Osteoblast (primary cell): ENCODE results near the gene RPS14. TPM values are rescaled to one million over a fixed set of nuclear protein-coding genes. Genes with fewer than 3 reads are reported as not detected.

Source experiments
- DNase-seq: peaks from one replicate; pipeline ENCODE4 v3.0.0; 2011; ENCODE audit warnings: low spot score, mixed read lengths; ENCODE audit not compliant: insufficient read length; ENCODE audit errors: missing footprints
- H2AFZ ChIP-seq: 2 replicates; pipeline ENCODE4 v1.6.0; 2011; ENCODE audit warnings: mild to moderate bottlenecking, low read length
- H3K27ac ChIP-seq: 2 replicates; pipeline ENCODE4 v1.5.1; 2011; ENCODE audit warnings: mild to moderate bottlenecking, low read depth, low read length, moderate library complexity
- H3K27me3 ChIP-seq: 2 replicates; pipeline ENCODE4 v1.6.0; 2012; ENCODE audit warnings: mild to moderate bottlenecking, control low read depth, inconsistent platforms, low read length, moderate library complexity; ENCODE audit not compliant: insufficient read depth
- H3K36me3 ChIP-seq: 2 replicates; pipeline ENCODE4 v1.5.1; 2011; ENCODE audit warnings: mild to moderate bottlenecking, low read length, control low read depth, moderate library complexity; ENCODE audit not compliant: insufficient read depth
- H3K4me1 ChIP-seq: 2 replicates; pipeline ENCODE4 v1.5.1; 2011; ENCODE audit warnings: mild to moderate bottlenecking, low read length, control low read depth, moderate library complexity; ENCODE audit not compliant: insufficient read depth
- H3K4me2 ChIP-seq: 2 replicates; pipeline ENCODE4 v1.6.0; 2011; ENCODE audit warnings: mild to moderate bottlenecking, low read length; ENCODE audit not compliant: insufficient read depth
- H3K4me3 ChIP-seq: fragments of 200-600 bp; sonication (generic); 3 replicates; pipeline ENCODE4 v1.5.1; 2012; ENCODE audit warnings: mild to moderate bottlenecking, low read length, inconsistent platforms; ENCODE audit not compliant: insufficient read depth
- H3K79me2 ChIP-seq: 2 replicates; pipeline ENCODE4 v1.6.0; 2012; ENCODE audit warnings: mild to moderate bottlenecking, low read length, control low read depth, inconsistent platforms; ENCODE audit not compliant: insufficient read depth
- H3K9me3 ChIP-seq: 2 replicates; pipeline ENCODE4 v1.5.1; 2011; ENCODE audit warnings: low read depth, low read length, control low read depth
- H4K20me1 ChIP-seq: 2 replicates; pipeline ENCODE4 v1.6.0; 2012; ENCODE audit warnings: mild to moderate bottlenecking, low read length, control low read depth; ENCODE audit not compliant: insufficient read depth
- CTCF ChIP-seq: IDR thresholded peaks from 2 replicates; pipeline ENCODE4 v1.5.1; 2011; ENCODE audit warnings: mild to moderate bottlenecking, low read depth, low read length, moderate library complexity; ENCODE audit errors: extremely low read depth
- total RNA-seq: library from RNA; depleted of rRNA; stranded (reverse); fragments of >200 nt; gene quantifications from 2 replicates; pipeline ENCODE4 v1.2.3, GENCODE V29; 2012

The RPS14 gene
- total RNA-seq, 1 donor, result 1,720 TPM

- Histone ChIP-seq H3K4me3 (no peak overlapping the region), H4K20me1 (no peaks in the 10 kb centered on the region), H2AFZ (peak overlapping the region; percentile 39), H3K4me1 (peaks cover 8% of the 10 kb centered on the region), H3K36me3 (no peaks in the 10 kb centered on the region), H3K27ac (peak overlapping the region; percentile 29), H3K79me2 (no peaks in the 10 kb centered on the region), H3K9me3 (no peaks in the 10 kb centered on the region), H3K4me2 (peak overlapping the region; percentile 46), H3K27me3 (no peaks in the 10 kb centered on the region)
- peak; percentile 90 for DNase-seq
- TF ChIP-seq CTCF, result no peak
Measured at GRCh38 chr5:150410524-150411244, 38.9 kb downstream of the RPS14 start.

GRCh38 chr5:150409638-150410523 is 39.7 kb downstream of the RPS14 start:
- no peaks in the 10 kb centered on the region for H3K27me3 ChIP-seq
- no peaks in the 10 kb centered on the region for H3K9me3 ChIP-seq
- H3K36me3 ChIP-seq, result no peaks in the 10 kb centered on the region
- H3K4me3 ChIP-seq, result peak overlapping the region; percentile 16
- peak; percentile 99 for DNase-seq
- peak overlapping the region; percentile 20 for H3K27ac ChIP-seq
- H4K20me1 ChIP-seq, result no peaks in the 10 kb centered on the region
- H2AFZ ChIP-seq, result no peak overlapping the region
- H3K4me2 ChIP-seq, result peak overlapping the region; percentile 46
- H3K79me2 ChIP-seq, result no peaks in the 10 kb centered on the region
- H3K4me1 ChIP-seq, result peaks cover 8% of the 10 kb centered on the region
- no peak for TF ChIP-seq CTCF

- no peaks in the 10 kb centered on the region for H3K79me2 ChIP-seq
- no peak overlapping the region for H3K4me3 ChIP-seq
- H3K27ac ChIP-seq, result no peak overlapping the region
- TF ChIP-seq CTCF, result no peak
- H4K20me1 ChIP-seq, result no peaks in the 10 kb centered on the region
- H3K9me3 ChIP-seq, result no peaks in the 10 kb centered on the region
- DNase-seq, result peak; percentile 72
- H3K27me3 ChIP-seq, result no peaks in the 10 kb centered on the region
- no peak overlapping the region for H2AFZ ChIP-seq
- H3K4me2 ChIP-seq, result no peak overlapping the region
- H3K4me1 ChIP-seq, result peaks cover 8% of the 10 kb centered on the region
- no peaks in the 10 kb centered on the region for H3K36me3 ChIP-seq
Measured at GRCh38 chr5:150408231-150408943, 41.2 kb downstream of the RPS14 start.
